GM19467 (cell line): ENCODE results near the gene APOBEC3H.

Experiments
- ATAC-seq: cut with Tn5 transposase; IDR thresholded peaks from one replicate; pipeline ENCODE4 v1.9.1; 2021; ENCODE audit warnings: mild to moderate bottlenecking, moderate library complexity; ENCODE audit not compliant: unreplicated experiment

APOBEC3H gene

DNA sequence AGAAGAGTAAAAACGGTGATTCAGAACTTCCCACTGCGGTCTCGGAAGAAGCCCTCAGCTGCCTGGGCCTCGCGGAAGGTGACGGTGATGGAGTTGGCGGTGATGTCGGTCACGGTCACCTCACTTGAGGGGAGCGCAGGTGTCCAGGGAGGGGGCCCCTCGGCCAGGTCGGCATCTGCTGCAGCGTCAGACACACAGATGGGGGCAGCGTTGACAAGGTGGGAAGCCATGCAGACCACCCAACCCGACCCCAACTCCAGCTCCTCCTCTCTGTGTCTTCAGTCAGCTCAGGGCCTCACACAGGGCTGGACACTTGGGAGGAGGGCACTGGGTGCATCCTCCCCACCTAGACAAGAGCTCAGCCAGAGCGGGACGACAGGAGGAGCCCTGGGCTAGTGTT lies 36.8 kb downstream of the APOBEC3H start:
- no peak for ATAC-seq

- ATAC-seq = no peak
These were observed 37.5 kb downstream of the APOBEC3H start for GRCh38 chr22:39134366-39135091.

DNA sequence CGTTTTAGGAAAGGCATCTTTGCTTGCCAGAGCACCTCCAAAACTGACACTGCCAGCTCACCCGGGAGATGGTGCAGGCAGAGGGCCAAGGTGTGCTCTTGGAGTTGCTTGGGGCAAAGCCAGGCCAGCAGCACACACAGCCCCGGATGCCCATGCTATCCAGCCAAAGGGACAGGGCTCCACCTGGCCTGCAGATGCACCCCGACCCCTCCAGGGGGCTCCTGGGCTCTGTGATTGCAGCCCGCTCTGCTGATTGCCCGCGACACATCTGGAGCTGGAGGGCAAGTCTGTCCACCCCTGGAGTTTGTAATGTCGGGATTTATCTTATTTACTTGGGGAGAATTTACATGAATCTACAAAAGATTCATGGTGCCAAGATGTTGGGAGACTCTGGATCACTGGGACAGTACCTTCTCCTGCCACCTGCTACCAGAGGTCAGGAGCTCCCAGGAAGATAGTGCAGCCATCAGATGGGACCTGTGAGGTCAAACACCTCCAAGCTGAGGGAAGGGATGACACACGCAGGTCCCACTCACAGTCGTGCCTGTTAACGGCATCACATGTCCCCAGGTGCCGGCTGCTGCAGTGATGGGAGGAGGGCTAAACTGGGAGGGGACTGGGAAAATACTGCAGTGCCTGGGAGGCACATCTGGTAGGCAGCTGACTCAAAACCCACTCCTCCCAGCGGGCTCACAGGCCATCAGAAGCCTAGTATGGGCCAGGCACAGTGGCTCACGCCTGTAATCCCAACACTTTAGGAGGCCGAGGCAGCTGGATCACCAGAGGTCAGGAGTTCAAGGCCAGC lies 38.2 kb downstream of the APOBEC3H start:
- no peak for ATAC-seq

- ATAC-seq = no peak
These were observed 39.3 kb downstream of the APOBEC3H start for GRCh38 chr22:39136317-39136716.

GRCh38 chr22:39138357-39138997 lies 41.4 kb downstream of the APOBEC3H start:
- ATAC-seq = no peak

DNA sequence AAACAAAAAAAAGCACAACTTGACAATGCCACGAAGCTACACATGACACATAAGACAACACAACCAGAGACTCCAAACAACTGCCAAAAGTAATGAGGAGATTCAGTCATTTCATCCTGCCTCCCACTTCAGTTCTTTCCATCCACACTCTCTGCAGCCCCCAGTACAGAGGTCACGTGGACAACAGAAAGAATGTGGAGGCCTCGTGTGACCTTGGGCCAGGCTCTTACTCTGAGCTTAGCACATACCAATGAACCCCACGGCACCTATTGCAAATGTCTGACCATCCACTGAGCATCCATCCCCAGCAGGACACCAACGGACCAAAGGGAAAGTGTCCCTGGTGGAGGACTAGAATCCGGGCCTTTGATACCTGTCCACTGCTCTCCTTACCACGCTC lies 42.9 kb downstream of the APOBEC3H start:
- no peak for ATAC-seq

DNA sequence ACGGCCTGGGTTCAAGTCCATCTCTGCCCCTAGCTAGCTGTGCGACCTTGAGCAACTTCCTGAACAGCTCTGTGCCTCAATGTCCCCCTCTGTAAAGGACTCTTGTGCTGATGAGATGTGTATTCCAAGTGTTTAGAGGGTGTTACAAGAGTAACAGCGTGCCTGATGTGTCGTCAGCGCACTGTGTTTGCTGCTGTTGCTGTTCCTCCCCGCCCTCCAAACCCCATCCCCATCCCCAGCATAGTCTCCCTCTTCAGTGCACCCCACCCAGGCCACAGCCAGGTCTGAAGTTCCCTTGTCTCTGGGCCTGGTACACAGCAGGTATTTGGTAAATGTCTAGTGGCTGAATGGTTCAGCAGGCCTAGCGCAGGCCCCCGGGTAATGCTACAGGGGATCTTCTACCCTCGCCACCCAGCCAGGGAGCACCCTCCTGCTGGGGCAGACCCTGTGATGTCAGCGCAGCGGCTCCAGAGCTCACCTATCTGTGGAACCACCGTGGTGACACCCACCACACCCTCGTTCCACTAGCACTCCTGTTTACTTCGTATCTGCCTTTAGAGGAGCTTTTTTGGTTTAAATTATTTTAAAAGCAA lies 45.1 kb downstream of the APOBEC3H start:
- ATAC-seq = no peak

GRCh38 chr22:39144101-39144767 lies 47.2 kb downstream of the APOBEC3H start:
- ATAC-seq = no peak

- no peak for ATAC-seq
These were observed 49.4 kb downstream of the APOBEC3H start for GRCh38 chr22:39146256-39147101.

DNA sequence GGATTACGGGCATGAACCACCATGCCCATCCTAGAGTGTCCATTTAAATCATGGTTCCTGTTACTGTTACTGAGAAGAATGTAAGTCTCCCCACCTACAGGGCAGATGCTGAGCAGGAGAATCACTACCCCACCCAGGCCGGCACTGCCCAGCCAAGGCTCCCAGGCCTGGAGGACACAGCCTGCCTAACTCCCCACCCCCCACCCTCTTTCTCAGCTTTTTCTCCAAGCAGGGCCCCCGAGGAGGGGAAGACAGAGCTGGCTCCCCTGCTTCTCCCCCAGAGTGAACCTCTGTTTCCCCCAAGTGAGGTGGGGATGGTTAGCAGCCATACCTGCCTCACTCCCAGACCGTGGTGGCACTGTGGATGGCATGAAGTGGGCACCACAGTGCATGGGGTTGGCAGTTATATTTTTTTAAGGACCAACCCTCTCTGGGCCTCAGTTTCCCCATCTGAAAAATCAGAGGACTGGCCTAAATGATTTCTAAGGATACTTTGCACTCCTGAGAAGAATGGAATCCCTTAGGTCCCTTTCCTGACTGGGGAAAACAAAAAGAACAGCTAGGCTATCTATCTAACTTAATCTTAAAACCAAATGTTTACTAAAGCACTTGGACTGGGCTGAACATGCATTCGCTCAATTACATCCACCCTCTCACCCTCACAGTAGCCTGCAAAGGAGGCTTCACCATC lies 50.4 kb downstream of the APOBEC3H start:
- no peak for ATAC-seq

DNA sequence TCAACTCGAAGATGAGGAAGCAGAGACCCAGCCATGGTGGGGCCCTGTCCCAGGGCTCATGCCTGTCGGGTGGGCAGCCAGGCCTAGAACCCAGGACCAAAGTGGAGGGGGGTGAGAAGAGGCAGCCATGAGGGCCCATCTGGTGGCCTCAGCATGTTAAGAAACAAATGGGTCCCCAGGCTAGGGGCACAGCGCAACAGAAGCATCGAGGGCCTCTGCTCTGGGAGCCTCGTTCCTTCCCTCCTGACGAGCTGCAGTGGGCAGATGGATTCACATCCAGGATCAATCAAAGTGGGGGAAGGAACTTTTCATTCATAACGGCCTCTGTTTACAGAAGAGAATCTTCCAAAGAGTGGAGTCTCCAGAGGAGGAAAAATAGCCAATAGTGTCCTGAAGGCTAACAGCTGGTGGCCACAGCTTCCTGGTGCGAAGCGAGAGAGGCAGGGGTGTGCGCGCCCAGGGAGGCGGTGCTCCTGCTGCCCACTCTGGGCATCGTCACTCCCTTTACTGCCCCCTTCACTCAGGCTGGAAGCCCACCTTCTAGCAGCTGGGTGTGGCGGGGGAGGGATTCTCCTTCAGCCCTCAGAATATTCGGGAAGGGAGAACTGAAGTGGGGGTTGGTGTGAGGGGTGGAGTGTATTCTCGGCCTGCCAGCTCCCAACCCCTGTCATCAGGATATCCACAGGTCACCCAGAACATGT lies 51.1 kb downstream of the APOBEC3H start:
- no peak for ATAC-seq

DNA sequence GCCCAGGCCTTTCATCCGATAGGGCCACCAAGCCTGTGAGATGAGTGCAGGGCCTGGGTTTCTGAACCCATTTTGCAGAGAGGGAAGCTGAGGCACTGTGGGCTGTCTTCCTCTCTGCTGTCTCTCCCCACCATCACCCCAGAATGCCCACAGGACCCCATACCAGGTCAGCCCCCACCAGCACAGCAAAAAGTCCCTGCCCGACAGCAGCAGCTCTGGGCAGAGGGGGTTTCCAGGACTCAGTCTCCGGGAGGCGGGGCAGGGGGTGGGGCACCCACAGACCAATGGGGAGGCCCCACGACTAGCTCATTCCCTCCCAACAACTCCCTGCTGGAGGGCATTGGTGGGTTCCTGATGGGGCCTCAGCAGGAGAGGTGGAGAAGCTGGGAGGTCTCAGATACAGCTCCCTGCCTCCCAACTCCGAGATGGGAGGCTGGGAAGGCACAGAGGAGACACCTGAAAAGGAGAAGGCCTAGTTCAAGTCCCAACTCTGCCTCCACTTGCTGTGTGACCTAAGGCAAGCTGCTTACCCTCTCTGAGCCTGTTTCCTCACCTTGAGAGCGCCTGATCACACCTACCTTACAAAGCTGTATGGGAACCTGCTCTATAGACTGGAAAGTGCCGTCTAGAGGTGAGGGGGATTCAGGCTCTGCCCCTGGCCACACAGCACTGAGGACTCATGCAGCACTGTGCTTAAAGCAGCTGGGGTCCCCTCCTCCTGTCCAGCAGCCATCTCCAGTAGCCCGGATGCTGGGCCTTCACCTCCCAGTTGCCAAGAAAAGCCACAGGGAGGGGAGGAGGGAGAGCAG lies 51.9 kb downstream of the APOBEC3H start:
- no peak for ATAC-seq

GRCh38 chr22:39149915-39150847 lies 53.1 kb downstream of the APOBEC3H start:
- no peak for ATAC-seq

GRCh38 chr22:39150848-39151215 lies 53.8 kb downstream of the APOBEC3H start:
- no peak for ATAC-seq

- ATAC-seq = no peak
These were observed 54.4 kb downstream of the APOBEC3H start for GRCh38 chr22:39151329-39151975.

DNA sequence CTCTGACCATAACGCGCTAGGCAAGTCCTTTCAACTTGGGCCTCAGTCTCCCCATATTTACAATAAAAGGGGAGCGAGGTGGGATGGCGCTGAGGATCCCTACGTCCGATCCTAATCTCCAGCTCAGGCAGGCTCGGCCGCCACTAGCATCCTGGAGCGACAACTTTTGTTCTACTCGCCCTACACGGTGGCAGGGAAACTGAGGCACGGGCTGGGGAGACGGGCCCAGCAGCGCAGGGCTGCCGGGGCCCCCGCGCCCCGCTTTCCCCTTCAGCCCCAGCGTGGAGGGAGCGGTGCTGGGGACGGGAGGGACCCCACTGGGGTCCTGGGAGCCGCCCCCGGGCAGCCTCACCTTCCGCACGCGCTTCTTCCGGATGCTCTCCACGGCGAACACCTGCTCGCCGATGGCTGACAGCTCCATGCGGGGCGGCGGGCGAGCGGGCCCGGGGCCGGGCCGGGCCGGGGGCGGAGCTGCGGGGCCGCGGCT lies 55.0 kb downstream of the APOBEC3H start:
- no peak for ATAC-seq
